Hepatocyte (in vitro differentiated cells): Measurements from ENCODE around the gene RALB. TPM values are rescaled to one million over a fixed set of nuclear protein-coding genes. Genes with fewer than 3 reads are reported as not detected.

Experiments used
- DNase-seq: peaks from one replicate; pipeline ENCODE4 v3.0.0-alpha.2; 2016; ENCODE audit warnings: low spot score
- H2AFZ ChIP-seq: fragments of 200-600 bp; sonication (generic); 2 replicates; pipeline ENCODE4 v1.6.0; 2016; ENCODE audit warnings: antibody characterized with exemption, mild to moderate bottlenecking
- H3K27ac ChIP-seq: fragments of 200-600 bp; sonication (generic); 2 replicates; pipeline ENCODE4 v1.5.1; 2016; ENCODE audit warnings: mild to moderate bottlenecking
- H3K27me3 ChIP-seq: fragments of 200-600 bp; sonication (generic); 2 replicates; pipeline ENCODE4 v1.6.1; 2016
- H3K36me3 ChIP-seq: fragments of 200-600 bp; sonication (generic); replicated peaks from 2 replicates; pipeline ENCODE4 v1.5.1; 2016; ENCODE audit warnings: low read depth; ENCODE audit not compliant: insufficient read depth
- H3K4me1 ChIP-seq: fragments of 200-600 bp; sonication (generic); 2 replicates; pipeline ENCODE4 v1.5.1; 2016; ENCODE audit warnings: mild to moderate bottlenecking, moderate library complexity; ENCODE audit not compliant: insufficient read depth
- H3K4me2 ChIP-seq: fragments of 200-600 bp; sonication (generic); 2 replicates; pipeline ENCODE4 v1.6.0; 2016
- H3K4me3 ChIP-seq: fragments of 200-600 bp; sonication (generic); 2 replicates; pipeline ENCODE4 v1.5.1; 2016; ENCODE audit warnings: mild to moderate bottlenecking
- H3K79me2 ChIP-seq: fragments of 200-600 bp; sonication (generic); 2 replicates; pipeline ENCODE4 v1.6.0; 2017; ENCODE audit warnings: mild to moderate bottlenecking
- H3K9me2 ChIP-seq: fragments of 200-600 bp; sonication (generic); replicated peaks from 2 replicates; pipeline ENCODE4 v1.6.0; 2017; ENCODE audit warnings: mild to moderate bottlenecking; ENCODE audit not compliant: insufficient read depth
- H3K9me3 ChIP-seq: fragments of 200-600 bp; sonication (generic); 2 replicates; pipeline ENCODE4 v1.5.1; 2016; ENCODE audit warnings: low read depth, mild to moderate bottlenecking
- H4K20me1 ChIP-seq: fragments of 200-600 bp; sonication (generic); 2 replicates; pipeline ENCODE4 v1.6.0; 2016; ENCODE audit warnings: mild to moderate bottlenecking; ENCODE audit not compliant: insufficient read depth, poor library complexity, severe bottlenecking
- CTCF ChIP-seq: fragments of 200-600 bp; sonication (generic); IDR thresholded peaks from 2 replicates; pipeline ENCODE4 v1.5.1; 2016; ENCODE audit warnings: antibody characterized with exemption, mild to moderate bottlenecking; ENCODE audit not compliant: poor library complexity
- EZH2 ChIP-seq: fragments of 200-600 bp; sonication (generic); IDR thresholded peaks from 2 replicates; pipeline ENCODE4 v1.6.1; 2016; ENCODE audit warnings: antibody characterized with exemption, mild to moderate bottlenecking, borderline replicate concordance
- EZH2phosphoT487 ChIP-seq: fragments of 200-600 bp; sonication (generic); IDR thresholded peaks from one replicate; pipeline ENCODE4 v1.6.1; 2018; ENCODE audit warnings: antibody characterized with exemption, mild to moderate bottlenecking, low read depth, moderate library complexity; ENCODE audit not compliant: unreplicated experiment, severe bottlenecking
- WGBS: methylation state at CpG from one replicate; pipeline ENCODE4 v1.1.6; 2016; ENCODE audit warnings: low lambda C conversion rate; ENCODE audit errors: missing lambda C conversion rate; 5-methylcytosine and 5-hydroxymethylcytosine counted together
- polyA plus RNA-seq: library from polyadenylated mRNA; unstranded; fragments of >200 nt; fragmentation: Nextera tagmentation; extraction: Ambion mirVana; gene quantifications from 2 replicates; pipeline ENCODE4 v1.2.1, GENCODE V29; 2016
- total RNA-seq: library from RNA; depleted of rRNA; stranded (reverse); fragments of >200 nt; gene quantifications from 2 replicates; pipeline ENCODE4 v1.2.3, GENCODE V29; 2014

RALB gene
- total RNA-seq (66.8 and 68.2 TPM in 2 replicates), polyA plus RNA-seq (57.5 and 74.4 TPM in 2 replicates)

GRCh38 chr2:120252225-120253020, at the start of gene RALB:
Gene RALB, plus strand, starts transcription at chr2:120252852. Its CDS starts 25,813 bp downstream, at chr2:120278665.
- no peak for TF ChIP-seq CTCF
- Histone ChIP-seq H3K9me2 (no peaks in the 10 kb centered on the region), H3K4me2 (peak within 1 kb of the TSS; percentile 85), H3K27ac (peak within 1 kb of the TSS; percentile 88), H3K36me3 (no peaks in the 10 kb centered on the region), H4K20me1 (peaks cover 5% of the 10 kb centered on the region), H3K79me2 (peaks cover 38% of the 10 kb centered on the region), H3K27me3 (no peaks in the 10 kb centered on the region), H3K4me1 (peaks cover 4% of the 10 kb centered on the region), H2AFZ (peak within 1 kb of the TSS; percentile 73), H3K4me3 (peak within 1 kb of the TSS; percentile 68), H3K9me3 (no peaks in the 10 kb centered on the region)
- WGBS, result under 1% methylated on average over 32 of the region's 71 CpGs
- DNase-seq, result peak; percentile 99

GRCh38 chr2:120203251-120204021, 49.2 kb upstream of the RALB start:
- Histone ChIP-seq H3K9me2 (no peaks in the 10 kb centered on the region), H3K4me1 (no peaks in the 10 kb centered on the region), H3K4me3 (no peak overlapping the region), H3K27ac (no peak overlapping the region), H4K20me1 (no peaks in the 10 kb centered on the region), H3K79me2 (no peaks in the 10 kb centered on the region), H3K27me3 (no peaks in the 10 kb centered on the region), H3K36me3 (no peaks in the 10 kb centered on the region), H3K9me3 (no peaks in the 10 kb centered on the region), H3K4me2 (no peak overlapping the region), H2AFZ (no peak overlapping the region)
- DNase-seq, result no peak
- no peak for TF ChIP-seq CTCF
- no peak for TF ChIP-seq EZH2phosphoT487
- no peak for TF ChIP-seq EZH2
- 87% methylated on average over 10 of the region's 10 CpGs for WGBS

GRCh38 chr2:120204022-120204405, 48.6 kb upstream of the RALB start:
- no peaks in the 10 kb centered on the region for H4K20me1 ChIP-seq
- no peak for DNase-seq
- no peaks in the 10 kb centered on the region for H3K9me3 ChIP-seq
- H3K4me1 ChIP-seq, result no peaks in the 10 kb centered on the region
- H3K27me3 ChIP-seq, result no peaks in the 10 kb centered on the region
- TF ChIP-seq EZH2 (no peak), CTCF (no peak), EZH2phosphoT487 (no peak)
- H3K4me3 ChIP-seq, result no peak overlapping the region
- 80% methylated on average over 5 of the region's 5 CpGs for WGBS
- no peaks in the 10 kb centered on the region for H3K9me2 ChIP-seq
- no peak overlapping the region for H3K4me2 ChIP-seq
- H2AFZ ChIP-seq, result no peak overlapping the region
- no peak overlapping the region for H3K27ac ChIP-seq
- no peaks in the 10 kb centered on the region for H3K79me2 ChIP-seq
- no peaks in the 10 kb centered on the region for H3K36me3 ChIP-seq
